Upper lobe of left lung (tissue), 6 donors: ENCODE measurements around the gene HES3. TPM values are rescaled to one million over a fixed set of nuclear protein-coding genes. Genes with fewer than 3 reads are reported as not detected.

ENCODE experiments used
- ATAC-seq, 2 donors: fragments of 200-7000 bp; cut with Tn5 transposase; one replicate each; pipeline ENCODE4 v1.9.1; 2022; ENCODE audit warnings: mild to moderate bottlenecking in 2 of 2, moderate library complexity in 2 of 2; ENCODE audit not compliant: low FRiP score in 2 of 2
- DNase-seq, 2 donors: peaks; one replicate each; pipeline ENCODE4 v3.0.0-alpha.2; 2019 to 2020
- H3K27ac ChIP-seq, 4 donors: fragments of 200-600 bp; sonication (generic); one replicate each; pipeline ENCODE4 v1.5.1; 2016 to 2019
- H3K27me3 ChIP-seq, 4 donors: fragments of 200-600 bp; sonication (generic); one replicate each; pipeline ENCODE4 v1.5.1; 2017 to 2019
- H3K36me3 ChIP-seq, 4 donors: fragments of 200-600 bp; sonication (generic); one replicate each; pipeline ENCODE4 v1.5.1; 2016 to 2019
- H3K4me1 ChIP-seq, 4 donors: fragments of 200-600 bp; sonication (generic); one replicate each; pipeline ENCODE4 v1.5.1; 2018 to 2019
- H3K4me3 ChIP-seq, 4 donors: fragments of 200-600 bp; sonication (generic); one replicate each; pipeline ENCODE4 v1.5.1; 2017 to 2019; ENCODE audit warnings: mild to moderate bottlenecking in 2 of 4, moderate library complexity in 1 of 4
- H3K9me3 ChIP-seq, 4 donors: fragments of 200-600 bp; sonication (generic); one replicate each; pipeline ENCODE4 v1.5.1; 2018 to 2019
- CTCF ChIP-seq, 6 experiments: fragments of 450-650 bp in 4 of 6; fragments of 200-600 bp in 2 of 6; sonication (generic) in 2 of 6; IDR thresholded peaks; one replicate each; pipeline ENCODE4 v1.5.1; 2016 to 2019; ENCODE audit warnings: antibody characterized with exemption in 6 of 6
- EP300 ChIP-seq, 4 donors: sonication (generic); formaldehyde crosslinking; IDR thresholded peaks; one replicate each; pipeline ENCODE4 v1.5.1; 2017; ENCODE audit warnings: antibody characterized with exemption in 4 of 4, control low read depth in 2 of 4
- POLR2A ChIP-seq, 4 donors: fragments of 450-650 bp; IDR thresholded peaks; one replicate each; pipeline ENCODE4 v1.5.1; 2016 to 2017; ENCODE audit warnings: antibody characterized with exemption in 4 of 4, mild to moderate bottlenecking in 2 of 4
- POLR2AphosphoS5 ChIP-seq, 2 donors: sonication (generic); formaldehyde crosslinking; IDR thresholded peaks; one replicate each; pipeline ENCODE4 v1.5.1; 2017; ENCODE audit warnings: antibody characterized with exemption in 2 of 2
- WGBS, 2 donors: methylation state at CpG; one replicate each; pipeline ENCODE4 v1.1.5; 2017 to 2018; 5-methylcytosine and 5-hydroxymethylcytosine counted together
- total RNA-seq, 6 donors: library from RNA; depleted of rRNA in 4 of 6; stranded (reverse); fragments of >200 nt in 4 of 6; gene quantifications; one replicate each; pipeline versions ENCODE4 v1.1.0 to v1.2.1, GENCODE V29; 2016 to 2021
- donor health status: DM: no; HTN: no; CAD: no; lungs with moderate emphysema.
- donor health status: DM: no; HTN: yes; CAD: no; lungs with severe emphysema.

Gene HES3
- total RNA-seq, 6 donors from 2014 or later, result not detected

- Histone ChIP-seq H3K9me3 (no peaks in the 10 kb centered on the region), H3K27ac (peak overlapping the region; percentile 52 to 82 (median 70)), H3K4me3 (peak overlapping the region in 3 of 4 donors; percentile 63 to 77 (median 70)), H3K4me1 (peaks cover 22 to 28% (median 25%) of the 10 kb centered on the region in 4 donors), H3K27me3 (peaks cover 0 to 9% (median 5%) of the 10 kb centered on the region in 4 donors), H3K36me3 (no peaks in the 10 kb centered on the region)
- TF ChIP-seq EP300 (IDR thresholded peaks at IDR 0.05) (no peak), POLR2AphosphoS5 (IDR thresholded peaks at IDR 0.05) (no peak), POLR2A (IDR thresholded peaks at IDR 0.05) (no peak), CTCF (IDR thresholded peaks at IDR 0.05) (no peak)
- no peak for ATAC-seq
- peak in 1 of 2 donors; percentile 74 for DNase-seq
- WGBS, 2 donors, result 7 to 10% methylated on average over 5 to 11 of the region's 15 CpGs
These were observed 17.6 kb downstream of the HES3 start for GRCh38 chr1:6261615-6261995.

- ATAC-seq (peak in 1 of 2 donors; percentile 28), DNase-seq (peak in 1 of 2 donors; percentile 72)
- no peaks in the 10 kb centered on the region for H3K36me3 ChIP-seq
- H3K27me3 ChIP-seq, result peaks cover 0 to 9% (median 5%) of the 10 kb centered on the region in 4 donors
- 79% methylated on average over 22 of the region's 25 CpGs; no CpG with 5 or more reads in 1 of the 2 donors for WGBS, 2 donors
- peaks cover 22 to 28% (median 25%) of the 10 kb centered on the region in 4 donors for H3K4me1 ChIP-seq
- H3K27ac ChIP-seq, result peak overlapping the region; percentile 3 to 82 (median 68)
- no peak overlapping the region for H3K4me3 ChIP-seq
- no peaks in the 10 kb centered on the region for H3K9me3 ChIP-seq
- TF ChIP-seq EP300 (IDR thresholded peaks at IDR 0.05), result no peak
- TF ChIP-seq POLR2AphosphoS5 (IDR thresholded peaks at IDR 0.05), result peak in 1 of 2 donors; percentile 25
These were observed 18.8 kb downstream of the HES3 start for GRCh38 chr1:6262555-6263420.

- Histone ChIP-seq H3K4me1 (peaks cover 22 to 28% (median 25%) of the 10 kb centered on the region in 4 donors), H3K4me3 (no peak overlapping the region), H3K27ac (peak overlapping the region in 2 of 4 donors; percentile 8 to 56), H3K27me3 (peaks cover 0 to 9% (median 5%) of the 10 kb centered on the region in 4 donors), H3K36me3 (no peaks in the 10 kb centered on the region), H3K9me3 (no peaks in the 10 kb centered on the region)
- WGBS, 2 donors, result 73 to 78% methylated on average over 7 of the region's 7 CpGs
- no peak for DNase-seq
- TF ChIP-seq POLR2AphosphoS5 (IDR thresholded peaks at IDR 0.05) (no peak), EP300 (IDR thresholded peaks at IDR 0.05) (no peak)
- no peak for ATAC-seq
These were observed 19.7 kb downstream of the HES3 start for GRCh38 chr1:6263716-6264115.

- H3K36me3 ChIP-seq, result no peaks in the 10 kb centered on the region
- no peak for ATAC-seq
- no peak for DNase-seq
- no peak overlapping the region for H3K27ac ChIP-seq
- no peak for TF ChIP-seq EP300 (IDR thresholded peaks at IDR 0.05)
- no peaks in the 10 kb centered on the region for H3K9me3 ChIP-seq
- H3K4me3 ChIP-seq, result no peak overlapping the region
- WGBS, 2 donors, result 88 to 100% methylated on average over 4 to 14 of the region's 15 CpGs
- H3K27me3 ChIP-seq, result peaks cover 0 to 9% (median 3%) of the 10 kb centered on the region in 4 donors
- peaks cover 13 to 17% (median 15%) of the 10 kb centered on the region in 4 donors for H3K4me1 ChIP-seq
These were observed 21.2 kb downstream of the HES3 start for GRCh38 chr1:6265151-6265550.

GRCh38 chr1:6266641-6267040, 22.7 kb downstream of the HES3 start:
- ATAC-seq (no peak), DNase-seq (peak in 1 of 2 donors; percentile 70)
- Histone ChIP-seq H3K27me3 (peaks cover 0 to 3% (median 0%) of the 10 kb centered on the region in 4 donors), H3K4me1 (peaks cover 2 to 11% (median 3%) of the 10 kb centered on the region in 4 donors), H3K36me3 (no peaks in the 10 kb centered on the region), H3K27ac (no peak overlapping the region), H3K4me3 (no peak overlapping the region), H3K9me3 (no peaks in the 10 kb centered on the region)
- 79 to 85% methylated on average over 11 of the region's 11 CpGs for WGBS, 2 donors
- no peak for TF ChIP-seq POLR2A (IDR thresholded peaks at IDR 0.05)
- no peak for TF ChIP-seq POLR2AphosphoS5 (IDR thresholded peaks at IDR 0.05)
- TF ChIP-seq CTCF (IDR thresholded peaks at IDR 0.05), result no peak
- TF ChIP-seq EP300 (IDR thresholded peaks at IDR 0.05), result no peak

- no peaks in the 10 kb centered on the region for H3K36me3 ChIP-seq
- no peaks in the 10 kb centered on the region for H3K9me3 ChIP-seq
- peaks cover 0 to 8% (median 0%) of the 10 kb centered on the region in 4 donors for H3K4me1 ChIP-seq
- H3K27ac ChIP-seq, result no peak overlapping the region
- ATAC-seq (no peak), DNase-seq (no peak)
- no peak overlapping the region for H3K4me3 ChIP-seq
- TF ChIP-seq EP300 (IDR thresholded peaks at IDR 0.05) (no peak), POLR2A (IDR thresholded peaks at IDR 0.05) (no peak), POLR2AphosphoS5 (IDR thresholded peaks at IDR 0.05) (no peak), CTCF (IDR thresholded peaks at IDR 0.05) (no peak)
- 90% methylated on average over 12 of the region's 12 CpGs for WGBS, 2 donors
- H3K27me3 ChIP-seq, result no peaks in the 10 kb centered on the region
These were observed 23.8 kb downstream of the HES3 start for GRCh38 chr1:6267686-6268322.
